B cell (primary cell): ENCODE measurements around the gene OS9. TPM values are rescaled to one million over a fixed set of nuclear protein-coding genes. Genes with fewer than 3 reads are reported as not detected.

Source experiments
- ATAC-seq: fragments of 200-7000 bp; cut with Tn5 transposase; one replicate; pipeline ENCODE4 v1.10.0; 2021; ENCODE audit warnings: low read depth, mild to moderate bottlenecking, moderate number of reproducible peaks, moderate library complexity
- CTCF ChIA-PET: fragments of 350-600 bp; sonication (Branson Sonifier 250); formaldehyde crosslinking; loops from one replicate; lab custom pipeline; 2021; ENCODE audit warnings: antibody characterized with exemption, inconsistent platforms; lab: Charles Lee
- POLR2A ChIA-PET: fragments of 350-600 bp; sonication (Branson Sonifier 250); formaldehyde crosslinking; loops from one replicate; lab custom pipeline; 2021; ENCODE audit warnings: antibody characterized with exemption; lab: Charles Lee
- DNase-seq: peaks from one replicate; pipeline ENCODE4 v3.0.0; 2013
- H2AFZ ChIP-seq: 2 replicates; pipeline ENCODE4 v1.6.1; 2012; ENCODE audit warnings: mild to moderate bottlenecking, low read depth, low read length; ENCODE audit not compliant: insufficient read depth, poor library complexity, severe bottlenecking
- H3K27ac ChIP-seq, 2 donors: 1 replicate in 1 of 2; 2 replicates in 1 of 2; pipeline ENCODE4 v1.5.1; 2012 to 2013; ENCODE audit warnings: low read length in 2 of 2, mild to moderate bottlenecking in 2 of 2, moderate library complexity in 1 of 2
- H3K27me3 ChIP-seq, 4 experiments: fragments of 200-600 bp in 1 of 4; sonication (generic) in 1 of 4; replicated peaks in 1 of 4; 1 replicate in 2 of 4; 2 replicates in 2 of 4; pipeline versions ENCODE4 v1.6.1 to v1.7.0; 2013 to 2016; ENCODE audit warnings: low read length in 3 of 4, mild to moderate bottlenecking in 2 of 4, mixed read lengths in 1 of 4, moderate library complexity in 1 of 4; ENCODE audit not compliant: insufficient read depth in 4 of 4, control insufficient read depth in 3 of 4; ENCODE audit errors: control extremely low read depth in 1 of 4
- H3K36me3 ChIP-seq, 2 experiments: replicated peaks in 1 of 2; 1 replicate in 1 of 2; 2 replicates in 1 of 2; pipeline versions ENCODE4 v1.6.1 to v1.7.1; 2013; ENCODE audit warnings: low read length in 1 of 2; ENCODE audit not compliant: insufficient read depth in 2 of 2, control insufficient read depth in 1 of 2; ENCODE audit errors: control extremely low read depth in 1 of 2, extremely low read depth in 1 of 2
- H3K4me1 ChIP-seq, 2 donors: fragments of 200-600 bp in 1 of 2; sonication (generic) in 1 of 2; 1 replicate in 1 of 2; 2 replicates in 1 of 2; pipeline versions ENCODE4 v1.5.1 to v1.6.1; 2013 to 2017; ENCODE audit warnings: low read length in 2 of 2; ENCODE audit not compliant: control insufficient read depth in 2 of 2, insufficient read depth in 2 of 2
- H3K4me2 ChIP-seq: replicated peaks from 2 replicates; pipeline ENCODE3; 2012; ENCODE audit warnings: mild to moderate bottlenecking, low read depth, low read length; ENCODE audit not compliant: poor library complexity, severe bottlenecking
- H3K4me3 ChIP-seq, 5 experiments: fragments of 200-600 bp in 1 of 5; sonication (generic) in 1 of 5; 1 replicate in 3 of 5; 2 replicates in 2 of 5; pipeline versions ENCODE4 v1.5.1 to v1.7.0; 2011 to 2016; ENCODE audit warnings: low read length in 4 of 5, mild to moderate bottlenecking in 4 of 5, low read depth in 2 of 5, control low read depth in 1 of 5, moderate library complexity in 1 of 5; ENCODE audit not compliant: insufficient read depth in 1 of 5; ENCODE audit errors: control extremely low read depth in 1 of 5, extremely low read depth in 1 of 5
- H3K79me2 ChIP-seq: fragments of 200-600 bp; sonication (generic); one replicate; pipeline ENCODE4 v1.6.0; 2016; ENCODE audit warnings: low read length; ENCODE audit not compliant: control insufficient read depth, insufficient read depth
- H3K9ac ChIP-seq: fragments of 200-600 bp; sonication (generic); 2 replicates; pipeline ENCODE4 v1.6.1; 2017; ENCODE audit warnings: mild to moderate bottlenecking, low read length, moderate library complexity
- H3K9me3 ChIP-seq, 3 donors: one replicate each; pipeline versions ENCODE4 v1.6.1 to v1.7.1; 2013; ENCODE audit warnings: low read length in 2 of 3; ENCODE audit not compliant: control insufficient read depth in 2 of 3, insufficient read depth in 1 of 3; ENCODE audit errors: control extremely low read depth in 1 of 3
- H4K20me1 ChIP-seq: 2 replicates; pipeline ENCODE4 v1.6.0; 2012; ENCODE audit warnings: mild to moderate bottlenecking, low read length; ENCODE audit not compliant: insufficient read depth, control insufficient read depth, poor library complexity, severe bottlenecking
- H3K27ac Mint-ChIP-seq: one replicate; pipeline ENCODE4 v1.8.0; 2021; ENCODE audit warnings: mixed read lengths
- H3K27me3 Mint-ChIP-seq: one replicate; pipeline ENCODE4 v1.8.0; 2021; ENCODE audit warnings: mixed read lengths
- H3K4me1 Mint-ChIP-seq: one replicate; pipeline ENCODE4 v1.8.0; 2021; ENCODE audit warnings: mixed read lengths
- H3K4me3 Mint-ChIP-seq: one replicate; pipeline ENCODE4 v1.8.0; 2021; ENCODE audit warnings: mixed read lengths
- H3K9me3 Mint-ChIP-seq: one replicate; pipeline ENCODE4 v1.8.0; 2022; ENCODE audit warnings: mixed read lengths; ENCODE audit not compliant: insufficient read depth
- EZH2 ChIP-seq: IDR thresholded peaks from 2 replicates; pipeline ENCODE4 v1.6.1; 2012; ENCODE audit warnings: borderline replicate concordance, low read depth, mild to moderate bottlenecking, moderate library complexity, low read length; ENCODE audit not compliant: insufficient read depth, poor library complexity, severe bottlenecking
- WGBS: methylation state at CpG from one replicate; pipeline ENCODE4 v1.1.5; 2013; ENCODE audit warnings: missing lambda C conversion rate; ENCODE audit not compliant: insufficient coverage; 5-methylcytosine and 5-hydroxymethylcytosine counted together
- intact Hi-C: fragments of 100-400 bp; cut with micrococcal nuclease; formaldehyde crosslinking; loops from one replicate; pipeline ENCODE4 v1.10.0; 2022
- polyA plus RNA-seq: library from polyadenylated mRNA; depleted of rRNA; stranded (reverse); fragments of >200 nt; gene quantifications from 2 replicates; pipeline ENCODE4 v1.2.3, GENCODE V29; 2012
- total RNA-seq, 2 donors: library from RNA; stranded (reverse); fragments of 120-200 nt in 1 of 2; gene quantifications; 1 replicate in 1 of 2; 2 replicates in 1 of 2; pipeline versions ENCODE4 v1.2.3 to v1.2.4, GENCODE V29; 2013 to 2022
- TF ChIP-seq, protein P1 (sequence below): fragments of 200-600 bp; IDR thresholded peaks from one replicate; pipeline ENCODE4 v1.8.0; 2022; ENCODE audit warnings: antibody characterized with exemption, mild to moderate bottlenecking

OS9 gene
- total and polyA plus RNA-seq, 2 donors (not counting 1 experiment from before 2014, with no cell fraction given) = 182 to 234 TPM

- H4K20me1 ChIP-seq = peaks cover 10% of the 10 kb centered on the region
- DNase-seq (peak; percentile 100), ATAC-seq (peak; percentile 78)
- Mint-ChIP-seq H3K4me1 (peaks cover 55% of the 10 kb centered on the region), H3K27ac (peak within 1 kb of the TSS; percentile 95), H3K4me3 (peak within 1 kb of the TSS; percentile 91), H3K27me3 (no peaks in the 10 kb centered on the region), H3K9me3 (no peaks in the 10 kb centered on the region)
- H3K79me2 ChIP-seq = peaks cover 22% of the 10 kb centered on the region
- WGBS = under 1% methylated on average over 47 of the region's 58 CpGs
- peaks cover 2 to 37% of the 10 kb centered on the region in 2 experiments for H3K36me3 ChIP-seq
- H3K4me3 ChIP-seq = peak within 1 kb of the TSS; percentile 51 to 84 (median 78)
- intact Hi-C loops = loop anchor here (1.0 to 10.0 kb wide), 10 partner anchors 8 to 1635 kb away; partner anchors contain the start of genes DCTN2, DDIT3, EEF1AKMT3 and GLI1
- peak within 1 kb of the TSS; percentile 85 for H3K4me2 ChIP-seq
- TF ChIP-seq, protein P1, sequence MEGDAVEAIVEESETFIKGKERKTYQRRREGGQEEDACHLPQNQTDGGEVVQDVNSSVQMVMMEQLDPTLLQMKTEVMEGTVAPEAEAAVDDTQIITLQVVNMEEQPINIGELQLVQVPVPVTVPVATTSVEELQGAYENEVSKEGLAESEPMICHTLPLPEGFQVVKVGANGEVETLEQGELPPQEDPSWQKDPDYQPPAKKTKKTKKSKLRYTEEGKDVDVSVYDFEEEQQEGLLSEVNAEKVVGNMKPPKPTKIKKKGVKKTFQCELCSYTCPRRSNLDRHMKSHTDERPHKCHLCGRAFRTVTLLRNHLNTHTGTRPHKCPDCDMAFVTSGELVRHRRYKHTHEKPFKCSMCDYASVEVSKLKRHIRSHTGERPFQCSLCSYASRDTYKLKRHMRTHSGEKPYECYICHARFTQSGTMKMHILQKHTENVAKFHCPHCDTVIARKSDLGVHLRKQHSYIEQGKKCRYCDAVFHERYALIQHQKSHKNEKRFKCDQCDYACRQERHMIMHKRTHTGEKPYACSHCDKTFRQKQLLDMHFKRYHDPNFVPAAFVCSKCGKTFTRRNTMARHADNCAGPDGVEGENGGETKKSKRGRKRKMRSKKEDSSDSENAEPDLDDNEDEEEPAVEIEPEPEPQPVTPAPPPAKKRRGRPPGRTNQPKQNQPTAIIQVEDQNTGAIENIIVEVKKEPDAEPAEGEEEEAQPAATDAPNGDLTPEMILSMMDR = no peak
- no peak for TF ChIP-seq EZH2
- H3K27me3 ChIP-seq = no peaks in the 10 kb centered on the region
- H3K9me3 ChIP-seq = no peaks in the 10 kb centered on the region
- H2AFZ ChIP-seq = peak within 1 kb of the TSS; percentile 90
- peak within 1 kb of the TSS; percentile 74 to 98 for H3K27ac ChIP-seq
- peak within 1 kb of the TSS; percentile 75 for H3K9ac ChIP-seq
- peaks cover 39 to 50% of the 10 kb centered on the region in 2 donors for H3K4me1 ChIP-seq
- ChIA-PET CTCF (interaction anchor here (0.7 to 1.2 kb wide), 4 partner anchors 10 to 995 kb away, joined by 3 to 9 read pairs (median 6); no protein-coding TSS in a partner anchor), POLR2A (no interaction called here)
Measured at GRCh38 chr12:57751788-57752667, 58.1 kb downstream of the OS9 start, which contains the start of gene CDK4. TSS of gene CDK4 (minus strand) at chr12:57752310. CDS start at chr12:57751717, 593 bp downstream.
